RWPE2 (cell line): ENCODE measurements around the gene PRLHR.

Experiments used
- ATAC-seq: fragments of 200-7000 bp; cut with Tn5 transposase; 3 replicates; pipeline ENCODE4 v1.9.1; 2021; ENCODE audit warnings: low read depth
- DNase-seq: peaks from one replicate; pipeline ENCODE4 v3.0.0-alpha.2; 2020; ENCODE audit warnings: low spot score
- H3K27ac ChIP-seq: fragments of 450-650 bp; 2 replicates; pipeline ENCODE4 v1.5.1; 2017; ENCODE audit warnings: mild to moderate bottlenecking; ENCODE audit not compliant: poor library complexity, severe bottlenecking
- H3K27me3 ChIP-seq: fragments of 250-450 bp; sonication (Bioruptor Pico); 2 replicates; pipeline ENCODE4 v1.5.1; 2021; ENCODE audit warnings: mild to moderate bottlenecking, moderate library complexity; ENCODE audit not compliant: insufficient read depth, poor library complexity, severe bottlenecking
- H3K36me3 ChIP-seq: fragments of 250-450 bp; sonication (Bioruptor Pico); 2 replicates; pipeline ENCODE4 v1.5.1; 2020; ENCODE audit warnings: low read depth, mild to moderate bottlenecking, moderate library complexity
- H3K4me1 ChIP-seq: fragments of 250-450 bp; sonication (Bioruptor Pico); 2 replicates; pipeline ENCODE4 v1.5.1; 2021; ENCODE audit warnings: mild to moderate bottlenecking, moderate library complexity; ENCODE audit not compliant: insufficient read depth, poor library complexity, severe bottlenecking
- H3K4me3 ChIP-seq: fragments of 250-450 bp; sonication (Bioruptor Pico); 2 replicates; pipeline ENCODE4 v1.5.1; 2021; ENCODE audit warnings: mild to moderate bottlenecking, moderate library complexity; ENCODE audit not compliant: severe bottlenecking
- H3K9me3 ChIP-seq: fragments of 250-450 bp; sonication (Bioruptor Pico); 2 replicates; pipeline ENCODE4 v1.5.1; 2021; ENCODE audit warnings: mild to moderate bottlenecking, moderate library complexity; ENCODE audit not compliant: severe bottlenecking
- CTCF ChIP-seq: fragments of 450-650 bp; IDR thresholded peaks from one replicate; pipeline ENCODE4 v1.5.1; 2017; ENCODE audit warnings: mild to moderate bottlenecking, moderate library complexity; ENCODE audit not compliant: poor library complexity, severe bottlenecking

Gene PRLHR

GRCh38 chr10:118605694-118606093 is 10.2 kb upstream of the PRLHR start:
- ATAC-seq (no peak), DNase-seq (no peak)
- Histone ChIP-seq H3K36me3 (no peaks in the 10 kb centered on the region), H3K4me3 (no peak overlapping the region), H3K27ac (no peak overlapping the region), H3K27me3 (peaks cover 5% of the 10 kb centered on the region), H3K9me3 (no peaks in the 10 kb centered on the region), H3K4me1 (no peaks in the 10 kb centered on the region)
- no peak for TF ChIP-seq CTCF

- ATAC-seq (no peak), DNase-seq (no peak)
- Histone ChIP-seq H3K4me1 (no peaks in the 10 kb centered on the region), H3K27ac (no peak overlapping the region), H3K36me3 (no peaks in the 10 kb centered on the region), H3K9me3 (no peaks in the 10 kb centered on the region), H3K4me3 (no peak overlapping the region), H3K27me3 (peaks cover 59% of the 10 kb centered on the region)
- TF ChIP-seq CTCF = no peak
Measured at GRCh38 chr10:118596426-118597124, 1.1 kb upstream of the PRLHR start.

- Histone ChIP-seq H3K36me3 (no peaks in the 10 kb centered on the region), H3K27me3 (peaks cover 59% of the 10 kb centered on the region), H3K27ac (no peak overlapping the region), H3K4me1 (no peaks in the 10 kb centered on the region), H3K4me3 (no peak overlapping the region), H3K9me3 (no peaks in the 10 kb centered on the region)
- no peak for TF ChIP-seq CTCF
- DNase-seq (no peak), ATAC-seq (no peak)
Measured at GRCh38 chr10:118595064-118595420, 406 bp downstream of the PRLHR start.

GRCh38 chr10:118594392-118595063 is 920 bp downstream of the PRLHR start:
- ATAC-seq = peak; percentile 54
- H3K36me3 ChIP-seq = no peaks in the 10 kb centered on the region
- H3K4me3 ChIP-seq = no peak overlapping the region
- H3K4me1 ChIP-seq = no peaks in the 10 kb centered on the region
- no peak for TF ChIP-seq CTCF
- H3K27ac ChIP-seq = no peak overlapping the region
- no peaks in the 10 kb centered on the region for H3K9me3 ChIP-seq
- no peak for DNase-seq
- H3K27me3 ChIP-seq = peaks cover 62% of the 10 kb centered on the region
